Lower lobe of right lung (tissue), 2 donors: ENCODE results near the gene MTFR1L. TPM values are rescaled to one million over a fixed set of nuclear protein-coding genes. Genes with fewer than 3 reads are reported as not detected.

ENCODE experiments used
- ATAC-seq, 2 donors: fragments of 200-7000 bp; cut with Tn5 transposase; one replicate each; pipeline ENCODE4 v1.9.1; 2020 to 2022; ENCODE audit warnings: mild to moderate bottlenecking in 2 of 2, moderate library complexity in 2 of 2
- DNase-seq: peaks from one replicate; pipeline ENCODE4 v3.0.0-alpha.2; 2020
- H3K27ac ChIP-seq: fragments of 200-600 bp; one replicate; pipeline ENCODE4 v1.8.0; 2022
- H3K27me3 ChIP-seq: fragments of 200-600 bp; one replicate; pipeline ENCODE4 v1.8.0; 2022; ENCODE audit warnings: low read depth
- H3K36me3 ChIP-seq: fragments of 200-600 bp; one replicate; pipeline ENCODE4 v1.8.0; 2022; ENCODE audit warnings: mild to moderate bottlenecking
- H3K4me1 ChIP-seq: fragments of 200-600 bp; one replicate; pipeline ENCODE4 v1.8.0; 2022
- H3K4me3 ChIP-seq: fragments of 200-600 bp; one replicate; pipeline ENCODE4 v1.8.0; 2022; ENCODE audit warnings: mild to moderate bottlenecking
- H3K9me3 ChIP-seq: fragments of 200-600 bp; one replicate; pipeline ENCODE4 v1.8.0; 2022
- intact Hi-C: fragments of 100-400 bp; cut with DNase I; formaldehyde crosslinking; loops from one replicate; pipeline ENCODE4 v1.11.0; 2022
- total RNA-seq: library from RNA; stranded (reverse); fragmentation: NEBNext Ultra II Directional; extraction: Animal tissue kit (Norgen Biotek cat#: 25700); gene quantifications from one replicate; pipeline ENCODE4 v1.2.1, GENCODE V29; 2021
- TF ChIP-seq, protein P1 (sequence below): fragments of 200-600 bp; IDR thresholded peaks from one replicate; pipeline ENCODE4 v1.8.0; 2022; ENCODE audit warnings: antibody characterized with exemption, mild to moderate bottlenecking
- donor health status: DM: no; HTN: yes; CAD: no; lungs with severe emphysema.

MTFR1L gene
- total RNA-seq, 1 donor from 2014 or later = 51.1 TPM

DNA sequence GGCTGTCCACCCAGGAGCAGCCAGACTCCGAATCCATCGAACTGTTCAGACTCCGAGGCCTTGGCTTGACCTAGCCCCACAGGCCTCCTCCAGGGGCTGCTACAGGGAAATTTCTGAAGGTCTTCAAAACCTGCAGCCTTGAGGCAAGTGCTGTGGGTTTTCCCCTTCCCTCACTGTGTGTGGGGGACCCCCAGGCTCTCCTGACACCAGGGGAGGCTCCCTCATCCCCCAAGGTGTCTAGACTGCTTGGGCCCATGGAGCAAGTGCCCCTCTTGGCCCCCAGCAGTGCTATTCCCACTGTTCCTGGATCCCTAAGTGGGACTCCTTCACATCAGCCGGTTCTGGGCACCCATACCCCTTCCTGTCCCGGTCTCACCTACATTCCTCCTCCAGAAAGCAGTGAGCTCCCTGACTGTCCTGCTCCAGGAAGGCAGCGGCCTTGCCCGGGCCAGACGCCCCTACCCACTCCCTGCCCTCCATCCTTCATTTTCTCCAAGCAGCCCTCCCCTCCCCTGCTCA lies 54.9 kb downstream of the MTFR1L start:
- Histone ChIP-seq H3K36me3 (no peaks in the 10 kb centered on the region), H3K4me3 (peak overlapping the region; percentile 72), H3K27me3 (no peaks in the 10 kb centered on the region), H3K27ac (peak overlapping the region; percentile 80), H3K9me3 (no peaks in the 10 kb centered on the region), H3K4me1 (peaks cover 40% of the 10 kb centered on the region)
- intact Hi-C loops = no loop called here
- ATAC-seq = peak in 1 of 2 donors; percentile 13
- TF ChIP-seq, protein P1, sequence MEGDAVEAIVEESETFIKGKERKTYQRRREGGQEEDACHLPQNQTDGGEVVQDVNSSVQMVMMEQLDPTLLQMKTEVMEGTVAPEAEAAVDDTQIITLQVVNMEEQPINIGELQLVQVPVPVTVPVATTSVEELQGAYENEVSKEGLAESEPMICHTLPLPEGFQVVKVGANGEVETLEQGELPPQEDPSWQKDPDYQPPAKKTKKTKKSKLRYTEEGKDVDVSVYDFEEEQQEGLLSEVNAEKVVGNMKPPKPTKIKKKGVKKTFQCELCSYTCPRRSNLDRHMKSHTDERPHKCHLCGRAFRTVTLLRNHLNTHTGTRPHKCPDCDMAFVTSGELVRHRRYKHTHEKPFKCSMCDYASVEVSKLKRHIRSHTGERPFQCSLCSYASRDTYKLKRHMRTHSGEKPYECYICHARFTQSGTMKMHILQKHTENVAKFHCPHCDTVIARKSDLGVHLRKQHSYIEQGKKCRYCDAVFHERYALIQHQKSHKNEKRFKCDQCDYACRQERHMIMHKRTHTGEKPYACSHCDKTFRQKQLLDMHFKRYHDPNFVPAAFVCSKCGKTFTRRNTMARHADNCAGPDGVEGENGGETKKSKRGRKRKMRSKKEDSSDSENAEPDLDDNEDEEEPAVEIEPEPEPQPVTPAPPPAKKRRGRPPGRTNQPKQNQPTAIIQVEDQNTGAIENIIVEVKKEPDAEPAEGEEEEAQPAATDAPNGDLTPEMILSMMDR = no peak
- no peak for DNase-seq

DNA sequence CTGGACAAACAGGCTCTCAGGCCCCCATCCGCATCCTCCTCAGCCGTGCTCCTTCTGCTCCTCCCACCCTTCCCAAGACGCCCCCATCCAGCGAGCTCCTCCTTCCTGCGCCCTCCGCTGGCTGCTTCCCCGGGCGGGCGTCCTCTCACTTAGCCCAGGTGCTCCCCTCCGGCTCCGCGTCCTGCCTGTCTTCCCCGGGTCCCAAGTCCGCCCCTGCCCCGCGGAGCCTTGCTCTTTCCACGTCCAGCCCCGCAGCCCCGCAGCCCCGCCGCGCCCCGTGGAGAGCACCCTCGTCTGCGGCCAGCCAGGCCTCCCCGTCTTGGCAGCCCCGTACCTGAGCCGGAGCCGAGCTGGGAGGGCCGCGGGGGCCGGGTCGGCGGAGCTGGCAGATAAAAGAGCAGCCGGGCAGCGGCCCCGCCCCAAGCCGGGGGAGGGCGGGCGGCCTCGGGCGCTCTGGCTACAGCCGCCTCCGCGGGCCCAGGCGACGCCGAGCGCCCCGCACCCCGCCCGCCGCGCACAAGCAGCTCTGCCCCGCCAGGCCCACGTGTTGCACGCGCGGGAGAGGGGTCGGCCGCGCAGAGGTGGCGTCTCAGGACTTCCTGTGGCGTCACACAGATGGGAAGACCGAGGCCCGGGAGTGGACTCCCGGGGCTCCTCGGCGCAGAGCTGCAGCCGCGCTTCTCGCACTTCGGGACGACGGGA lies 55.6 kb downstream of the MTFR1L start, which contains the start of gene PAQR7:
Gene PAQR7, minus strand, starts transcription at position 555 of the 702 bp plus-strand sequence. CDS start 11,869 bp downstream, outside the sequence.
- peak within 1 kb of the TSS; percentile 72 for H3K4me3 ChIP-seq
- H3K27me3 ChIP-seq = no peaks in the 10 kb centered on the region
- peak within 1 kb of the TSS; percentile 80 for H3K27ac ChIP-seq
- H3K4me1 ChIP-seq = peaks cover 40% of the 10 kb centered on the region
- no peaks in the 10 kb centered on the region for H3K9me3 ChIP-seq
- ATAC-seq (peak; percentile 93), DNase-seq (peak; percentile 84)
- no peaks in the 10 kb centered on the region for H3K36me3 ChIP-seq
- intact Hi-C loops = no loop called here
- TF ChIP-seq, protein P1 = no peak

GRCh38 chr1:25875856-25876692 lies 56.3 kb downstream of the MTFR1L start:
- peak; percentile 67 to 70 for ATAC-seq
- TF ChIP-seq, protein P1 = no peak
- H3K4me3 ChIP-seq = peak overlapping the region; percentile 72
- peak; percentile 71 for DNase-seq
- peak overlapping the region; percentile 80 for H3K27ac ChIP-seq
- no peaks in the 10 kb centered on the region for H3K27me3 ChIP-seq
- H3K4me1 ChIP-seq = peaks cover 36% of the 10 kb centered on the region
- intact Hi-C loops = no loop called here
- no peaks in the 10 kb centered on the region for H3K36me3 ChIP-seq
- no peaks in the 10 kb centered on the region for H3K9me3 ChIP-seq

DNA sequence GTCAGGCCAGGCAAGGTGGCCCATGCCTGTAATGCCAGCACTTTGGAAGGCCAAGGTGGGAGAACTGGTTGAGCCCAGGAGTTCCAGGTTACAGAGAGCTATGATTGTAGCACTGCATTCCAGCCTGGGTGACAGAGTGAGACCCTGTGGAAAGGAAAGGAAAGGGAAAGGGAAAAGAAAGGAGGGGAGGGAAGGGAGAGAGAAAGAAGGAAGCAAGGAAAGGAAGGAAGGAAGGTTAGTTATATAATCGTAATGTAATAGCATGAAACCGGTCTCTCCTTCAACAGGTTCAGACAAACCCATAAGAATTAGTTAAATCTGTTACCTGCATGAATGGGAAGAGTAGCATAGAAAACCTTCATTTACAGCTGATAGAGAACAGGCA lies 56.9 kb downstream of the MTFR1L start:
- no peak overlapping the region for H3K27ac ChIP-seq
- H3K36me3 ChIP-seq = no peaks in the 10 kb centered on the region
- H3K27me3 ChIP-seq = no peaks in the 10 kb centered on the region
- no peaks in the 10 kb centered on the region for H3K9me3 ChIP-seq
- no peak overlapping the region for H3K4me3 ChIP-seq
- H3K4me1 ChIP-seq = peaks cover 30% of the 10 kb centered on the region
- ATAC-seq = no peak
- intact Hi-C loops = no loop called here
- DNase-seq = no peak
- TF ChIP-seq, protein P1 = no peak

- DNase-seq = no peak
- TF ChIP-seq, protein P1 = no peak
- Histone ChIP-seq H3K27me3 (no peaks in the 10 kb centered on the region), H3K4me1 (peaks cover 26% of the 10 kb centered on the region), H3K27ac (no peak overlapping the region), H3K4me3 (no peak overlapping the region), H3K36me3 (no peaks in the 10 kb centered on the region), H3K9me3 (no peaks in the 10 kb centered on the region)
- no peak for ATAC-seq
- intact Hi-C loops = no loop called here
Measured at GRCh38 chr1:25877155-25877554, 57.4 kb downstream of the MTFR1L start.
